HG03565 (cell line): ENCODE data around the gene BRCA1.
"Not testable (repeated sequence)": the region's sequence is repeated elsewhere in the genome, so short reads cannot be mapped to it uniquely, and the experiment has no call there.

Experiments used
- ATAC-seq: cut with Tn5 transposase; IDR thresholded peaks from one replicate; pipeline ENCODE4 v1.9.1; 2021; ENCODE audit warnings: mild to moderate bottlenecking, moderate library complexity; ENCODE audit not compliant: unreplicated experiment

The BRCA1 gene

DNA sequence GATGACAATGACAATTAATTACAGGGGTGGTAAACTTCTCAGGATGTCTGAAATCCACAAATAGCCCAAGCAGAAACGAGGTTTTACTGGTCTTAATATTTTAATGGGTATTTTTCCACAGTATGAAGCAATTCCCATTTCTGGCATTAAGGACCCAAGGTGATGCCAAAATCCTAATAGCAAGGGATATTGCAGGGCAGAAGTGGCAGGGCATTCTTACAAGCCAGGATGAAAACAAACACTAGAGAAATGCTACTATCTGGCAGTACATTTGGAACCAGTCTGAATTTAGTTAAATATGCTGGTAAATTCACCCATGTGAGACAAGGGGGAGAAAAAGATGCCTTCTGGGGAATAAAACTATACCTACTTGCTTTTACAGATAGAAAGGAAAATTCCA, 54.9 kb downstream of the BRCA1 start:
- ATAC-seq: no peak

DNA sequence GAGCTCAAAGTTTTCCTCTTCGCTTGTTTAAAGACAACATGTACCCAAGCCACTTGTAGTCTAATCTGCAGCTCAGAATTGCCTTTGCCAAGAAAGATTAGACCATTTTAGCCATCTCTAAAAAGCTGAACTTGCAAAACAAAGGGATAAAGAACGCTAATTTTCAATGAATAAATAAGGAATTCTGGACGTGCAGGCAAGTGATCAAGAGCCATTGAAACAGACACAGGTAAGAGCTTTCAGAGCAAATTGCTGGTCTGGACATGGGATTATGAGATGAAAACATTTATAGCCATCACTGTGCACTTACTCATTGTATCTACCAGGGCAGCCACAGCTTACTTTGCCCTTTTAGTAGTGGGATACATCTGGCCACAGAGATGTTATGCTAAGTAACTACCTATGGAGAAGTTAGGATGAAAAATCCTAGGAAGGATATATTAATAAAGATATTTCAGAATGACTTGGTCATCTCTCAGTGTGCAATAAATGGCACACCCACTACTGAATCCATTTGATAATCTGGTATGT, 55.7 kb downstream of the BRCA1 start:
- ATAC-seq: no peak

DNA sequence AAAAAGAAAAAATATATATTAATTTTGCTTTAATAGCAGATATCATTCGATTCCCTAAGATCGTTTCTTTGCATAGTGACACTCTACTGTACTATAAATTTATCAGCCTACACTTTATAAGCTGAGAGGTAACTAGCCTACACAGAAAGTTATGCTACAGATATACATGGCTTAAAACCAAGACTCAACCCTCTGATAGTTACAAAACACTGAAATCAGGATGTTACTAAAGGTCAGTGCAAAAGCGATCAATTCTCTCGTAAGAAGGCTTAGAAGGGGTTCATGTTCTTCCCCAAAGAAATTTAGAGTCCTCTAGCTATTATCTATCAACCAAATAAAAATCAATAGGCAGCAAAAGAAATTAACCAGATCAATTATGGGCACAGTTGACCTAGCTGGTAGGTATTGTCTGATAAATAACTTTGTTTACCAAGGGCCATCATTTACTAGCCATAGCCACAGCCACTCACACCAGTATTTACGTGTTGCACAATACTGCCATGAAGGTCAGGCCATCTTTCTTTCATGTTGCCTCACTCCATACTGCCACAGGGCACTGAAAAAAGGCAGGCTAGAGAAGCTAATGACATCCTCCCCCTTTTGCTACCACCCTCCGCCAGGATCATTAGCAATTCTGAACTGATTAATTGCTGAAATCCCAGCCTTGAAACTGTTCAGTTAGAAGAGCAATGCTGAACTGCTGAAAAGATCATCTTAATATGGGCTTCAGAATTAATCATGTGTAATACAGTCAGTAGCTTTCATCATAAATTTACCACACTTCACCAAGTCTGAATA, 56.4 kb downstream of the BRCA1 start:
- no peak for ATAC-seq

DNA sequence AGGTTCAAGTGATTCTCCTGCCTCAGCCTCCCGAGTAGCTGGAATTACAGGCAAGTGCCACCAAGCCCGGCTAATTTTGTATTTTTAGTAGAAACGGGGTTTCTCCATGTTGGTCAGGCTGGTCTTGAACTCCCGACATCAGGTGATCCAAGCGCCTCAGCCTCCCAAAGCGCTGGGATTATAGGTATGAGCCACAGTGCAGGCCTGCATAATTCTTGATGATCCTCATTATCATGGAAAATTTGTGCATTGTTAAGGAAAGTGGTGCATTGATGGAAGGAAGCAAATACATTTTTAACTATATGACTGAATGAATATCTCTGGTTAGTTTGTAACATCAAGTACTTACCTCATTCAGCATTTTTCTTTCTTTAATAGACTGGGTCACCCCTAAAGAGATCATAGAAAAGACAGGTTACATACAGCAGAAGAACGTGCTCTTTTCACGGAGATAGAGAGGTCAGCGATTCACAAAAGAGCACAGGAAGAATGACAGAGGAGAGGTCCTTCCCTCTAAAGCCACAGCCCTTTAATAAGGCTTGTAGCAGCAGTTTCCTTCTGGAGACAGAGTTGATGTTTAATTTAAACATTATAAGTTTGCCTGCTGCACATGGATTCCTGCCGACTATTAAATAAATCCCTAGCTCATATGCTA, 62.1 kb downstream of the BRCA1 start:
- no peak for ATAC-seq

DNA sequence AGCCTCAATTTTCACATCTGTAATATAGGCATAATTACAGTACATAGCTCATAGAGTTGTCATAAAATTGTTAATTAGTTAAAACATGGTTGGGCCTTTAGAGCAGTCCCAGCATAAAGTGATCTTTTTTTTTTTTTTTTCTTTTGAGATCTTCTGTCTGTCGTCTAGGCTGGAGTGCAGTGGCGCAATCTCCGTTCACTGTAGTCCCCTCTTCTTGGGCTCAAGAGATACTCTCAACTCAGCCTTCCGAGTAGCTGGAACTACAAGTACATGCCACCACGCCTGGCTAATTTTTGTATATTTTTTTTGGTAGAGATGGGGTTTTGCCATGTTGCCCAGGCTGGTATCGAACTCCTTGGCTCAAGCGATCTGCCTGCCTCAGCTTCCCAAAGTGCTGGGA, 69.1 kb downstream of the BRCA1 start:
- ATAC-seq: no peak

DNA sequence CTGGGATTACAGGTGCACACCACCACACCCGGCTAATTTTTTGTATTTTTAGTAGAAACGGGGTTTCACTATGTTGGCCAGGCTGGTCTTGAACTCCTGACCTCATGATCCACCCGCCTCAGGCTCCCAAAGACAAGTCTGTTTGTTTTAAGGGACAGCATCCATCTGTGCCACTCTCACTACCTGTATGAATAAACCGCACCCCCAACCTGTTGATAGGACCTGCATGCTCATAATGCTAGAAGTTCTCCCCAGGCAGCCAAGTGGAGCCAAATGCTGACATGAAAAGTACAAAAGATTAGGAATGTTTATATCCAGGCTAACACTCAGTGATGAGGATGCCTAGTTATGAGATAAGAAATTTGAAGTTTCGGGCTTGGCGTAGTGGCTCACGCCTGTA, 72.2 kb downstream of the BRCA1 start:
- ATAC-seq: not testable (repeated sequence)

DNA sequence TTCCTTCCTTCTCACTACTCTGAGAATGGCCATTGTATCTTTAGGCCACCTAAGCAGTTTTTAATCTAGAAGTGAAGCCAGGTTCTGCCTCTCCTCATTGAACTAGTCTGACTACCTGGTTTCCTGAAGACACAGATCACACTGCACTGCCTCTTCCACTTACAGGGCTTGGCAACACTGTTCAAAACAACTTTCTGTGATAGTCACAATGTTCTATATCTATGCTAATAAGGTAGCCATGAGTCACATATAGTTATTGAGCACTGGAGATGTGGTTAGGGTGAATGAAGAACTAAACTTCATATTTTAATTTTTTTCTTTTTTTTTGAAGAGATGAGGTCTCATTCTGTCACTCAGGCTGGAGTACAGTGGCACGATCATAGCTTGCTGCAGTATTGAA, 73.2 kb downstream of the BRCA1 start:
- no peak for ATAC-seq

DNA sequence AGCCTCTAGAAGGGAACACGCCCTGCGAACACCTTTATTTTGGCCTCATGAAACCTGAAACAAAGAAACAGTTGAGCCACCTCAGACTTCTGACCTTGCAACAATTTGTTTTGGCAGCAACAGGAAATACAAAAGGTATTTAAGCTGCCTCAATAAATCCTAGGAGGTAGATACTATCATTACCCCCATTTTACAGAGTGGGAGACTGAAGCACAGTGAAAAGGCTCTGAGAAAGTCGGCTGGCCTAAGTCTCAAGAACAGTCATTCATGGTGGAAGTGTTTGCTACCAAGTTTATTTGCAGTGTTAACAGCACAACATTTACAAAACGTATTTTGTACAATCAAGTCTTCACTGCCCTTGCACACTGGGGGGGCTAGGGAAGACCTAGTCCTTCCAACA, 81.1 kb downstream of the BRCA1 start:
- ATAC-seq: no peak

DNA sequence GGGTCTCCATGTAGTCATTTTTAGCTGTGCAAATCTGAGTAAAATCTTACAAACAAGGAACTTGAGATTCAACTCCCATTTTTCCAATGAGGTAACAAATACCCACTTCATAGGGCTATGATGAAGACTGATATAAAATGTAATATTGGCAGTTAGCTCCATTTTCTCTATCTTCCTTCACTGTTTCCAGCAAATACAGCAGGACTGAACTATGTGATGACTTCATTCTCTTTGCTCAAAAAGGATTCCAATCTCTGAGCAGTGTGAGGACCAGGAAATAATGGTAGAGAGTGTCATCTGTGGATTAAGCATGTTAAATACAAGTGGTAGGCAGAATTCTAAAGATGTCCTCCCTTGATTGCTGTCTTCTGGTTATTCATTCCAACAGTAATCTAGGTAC, 81.9 kb downstream of the BRCA1 start:
- ATAC-seq: no peak

DNA sequence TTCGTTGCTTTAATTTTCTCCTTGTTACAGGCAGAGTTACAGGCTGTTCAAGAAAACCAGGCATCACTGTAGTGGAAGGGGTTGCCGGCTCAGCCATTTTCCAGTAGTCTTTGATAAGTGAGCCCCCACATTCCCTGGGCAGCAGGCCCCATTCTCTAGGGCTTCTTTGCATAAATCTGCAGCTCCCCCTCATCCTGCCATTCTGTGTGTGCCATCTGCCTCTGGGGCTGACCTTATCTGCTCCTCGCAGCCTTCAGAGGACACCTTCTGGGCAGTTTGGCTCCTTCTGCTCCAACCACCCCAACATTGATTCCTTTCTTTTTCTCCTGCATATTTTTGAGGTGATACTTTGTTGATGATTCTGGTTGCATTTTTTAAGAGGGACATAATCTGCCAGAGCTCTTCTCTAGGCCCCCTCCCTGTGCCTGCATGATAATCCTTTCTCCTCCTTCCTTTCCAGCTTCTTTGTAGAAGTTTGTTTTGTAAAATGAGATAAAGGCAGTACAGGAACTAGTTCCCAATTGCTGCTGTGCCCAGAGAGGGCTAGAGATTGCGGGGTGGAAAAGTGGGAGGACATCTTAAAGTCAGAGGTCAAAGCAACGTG, 83.0 kb downstream of the BRCA1 start:
- ATAC-seq: no peak

DNA sequence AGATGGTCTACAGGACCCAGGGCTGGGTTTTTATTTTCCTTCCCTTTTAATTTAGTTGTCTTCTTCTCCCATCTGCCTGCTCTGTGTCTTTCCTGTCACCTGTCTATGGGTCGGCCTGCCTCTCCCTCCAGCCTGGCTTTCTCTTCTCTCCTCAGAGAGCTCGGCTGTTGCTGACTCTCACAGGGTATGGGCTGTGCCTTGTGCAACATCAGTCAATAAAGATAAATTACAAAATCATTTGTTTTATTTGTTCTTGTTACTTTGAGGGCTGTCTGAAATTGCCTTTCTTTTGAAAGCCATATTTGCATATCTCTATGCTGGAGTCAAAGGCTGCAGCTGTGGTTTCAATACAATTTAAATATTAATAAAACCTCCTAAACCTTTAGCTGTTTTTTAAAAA, 84.5 kb downstream of the BRCA1 start:
- ATAC-seq: no peak

DNA sequence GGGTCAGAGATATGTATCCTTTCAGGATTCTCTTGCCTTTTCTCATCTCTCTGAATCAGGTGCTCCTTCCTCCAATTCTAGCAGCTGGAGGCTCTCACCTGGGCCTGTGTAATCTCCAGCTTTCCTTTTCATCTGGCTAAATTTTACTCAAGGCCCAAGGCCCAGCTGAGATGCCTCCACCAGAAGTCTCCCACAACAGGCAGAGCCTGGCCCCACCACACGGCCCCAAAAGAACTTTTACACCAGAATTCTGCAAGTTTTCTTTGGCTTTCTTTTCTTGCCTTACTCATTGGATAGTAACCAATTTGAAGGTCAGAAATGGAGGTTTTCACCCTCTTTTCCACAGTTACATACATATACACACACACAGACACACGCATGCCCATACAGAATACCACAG, 85.5 kb downstream of the BRCA1 start:
- no peak for ATAC-seq

DNA sequence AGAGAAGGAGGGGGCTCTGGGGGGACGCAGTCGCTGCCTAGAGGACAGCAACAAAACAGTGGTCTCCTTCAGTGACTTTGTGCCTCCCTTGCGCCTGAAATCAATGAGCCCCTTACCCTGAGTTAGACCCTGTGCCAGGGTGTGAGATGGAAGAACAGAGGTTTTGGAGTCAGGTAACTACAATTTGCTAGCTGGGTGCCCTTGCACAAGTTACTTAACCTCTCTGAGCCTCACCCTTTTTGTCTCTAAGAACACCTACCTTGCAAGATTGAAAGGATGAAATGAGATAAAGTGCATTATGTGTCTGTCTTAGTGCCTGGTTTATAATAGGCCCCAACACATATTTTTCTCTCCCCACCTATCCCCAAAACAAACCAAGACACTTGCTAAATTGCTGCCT, 90.3 kb downstream of the BRCA1 start:
- ATAC-seq: no peak

DNA sequence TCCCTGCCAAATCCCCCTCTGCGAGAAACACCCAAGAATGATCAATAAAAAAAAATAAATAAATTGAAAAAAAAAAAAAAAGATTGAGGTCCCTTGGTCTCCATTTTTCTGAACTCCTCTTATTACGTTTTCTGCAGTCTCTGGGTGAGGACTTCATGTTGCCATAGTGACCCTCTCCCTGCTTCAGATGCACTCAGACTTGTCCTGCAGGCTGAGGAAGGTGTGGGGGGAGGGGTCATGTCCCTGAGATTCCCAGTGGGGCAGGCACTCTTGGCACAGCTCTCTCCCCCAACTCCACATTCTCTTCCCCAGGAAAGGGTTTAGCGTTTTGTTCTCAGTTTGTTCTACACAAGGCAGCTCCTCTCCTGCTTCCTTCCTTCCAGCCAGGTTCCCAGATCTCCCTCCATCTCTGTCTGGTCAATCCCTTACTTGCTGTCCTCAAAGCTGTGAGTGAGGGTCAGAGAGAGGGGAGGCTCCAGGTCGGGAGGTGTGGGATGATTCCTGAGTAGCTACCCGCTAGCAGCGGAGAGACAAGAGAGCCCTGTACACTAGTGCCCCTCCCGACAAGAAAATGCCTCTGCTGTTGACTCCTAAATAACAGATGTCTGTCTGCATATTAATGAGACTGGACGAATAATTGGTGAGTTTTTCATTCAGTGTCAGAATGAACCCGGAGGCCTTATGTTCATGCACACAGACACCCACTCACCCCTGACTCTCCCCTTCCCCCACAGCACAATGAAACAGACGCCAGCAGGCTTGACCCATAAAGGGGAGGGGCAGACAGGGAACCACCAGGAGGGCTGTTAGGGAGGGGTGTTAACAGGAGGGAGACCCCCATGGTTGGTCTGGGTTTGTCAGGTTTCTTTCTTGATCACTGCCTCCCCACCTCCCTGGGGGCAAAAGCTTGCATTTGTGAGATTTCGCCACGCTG, 90.9 kb downstream of the BRCA1 start:
- ATAC-seq: no peak

DNA sequence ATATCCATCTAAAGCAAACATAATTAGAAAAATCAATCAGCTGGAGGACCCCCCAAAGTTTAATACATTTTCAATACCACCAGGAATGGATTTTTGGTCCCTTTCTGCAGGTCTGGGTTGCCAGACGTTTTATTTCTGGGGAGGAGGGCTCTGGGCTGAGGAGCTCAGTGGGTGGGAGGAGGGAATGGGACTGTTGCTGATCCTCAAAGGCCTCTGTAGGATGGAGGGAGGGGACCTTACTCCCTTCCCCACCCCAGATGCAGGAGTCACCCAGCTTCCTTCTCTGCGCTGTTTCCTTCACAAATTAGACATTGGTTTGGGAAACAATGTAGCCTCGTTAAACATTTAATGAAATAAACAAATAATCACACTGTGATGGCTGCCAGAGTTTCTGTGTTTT, 93.5 kb downstream of the BRCA1 start:
- no peak for ATAC-seq

DNA sequence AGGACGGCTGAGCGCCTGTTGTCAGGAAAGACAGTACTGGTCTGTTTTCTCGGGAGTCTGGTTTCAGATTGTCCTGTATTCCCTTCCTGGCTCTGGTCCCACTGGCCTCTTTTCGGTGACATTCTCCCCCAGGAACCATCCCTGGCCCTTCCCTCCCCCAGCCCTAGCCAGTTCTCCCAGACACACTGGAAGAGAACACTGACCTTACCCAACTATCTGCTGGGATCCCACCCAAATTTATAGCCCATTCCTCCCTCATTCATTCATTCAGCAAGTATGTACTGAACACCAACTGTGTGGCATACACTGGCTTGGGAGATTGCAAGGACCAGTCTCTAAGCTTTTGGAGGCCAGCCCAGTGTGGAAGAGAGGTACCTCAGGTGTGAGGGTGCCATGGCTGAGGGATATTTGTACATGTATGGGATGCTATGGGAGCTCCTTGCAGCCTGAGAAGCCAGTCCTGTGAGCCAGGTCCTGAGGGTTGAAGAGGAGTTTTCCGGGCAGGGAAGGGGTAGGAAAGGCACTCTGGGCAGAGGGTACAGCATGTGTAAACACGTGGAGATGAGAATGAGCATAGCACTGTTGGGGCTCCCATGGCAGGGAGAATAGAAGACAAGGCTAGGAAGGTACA, 94.9 kb downstream of the BRCA1 start:
- no peak for ATAC-seq

DNA sequence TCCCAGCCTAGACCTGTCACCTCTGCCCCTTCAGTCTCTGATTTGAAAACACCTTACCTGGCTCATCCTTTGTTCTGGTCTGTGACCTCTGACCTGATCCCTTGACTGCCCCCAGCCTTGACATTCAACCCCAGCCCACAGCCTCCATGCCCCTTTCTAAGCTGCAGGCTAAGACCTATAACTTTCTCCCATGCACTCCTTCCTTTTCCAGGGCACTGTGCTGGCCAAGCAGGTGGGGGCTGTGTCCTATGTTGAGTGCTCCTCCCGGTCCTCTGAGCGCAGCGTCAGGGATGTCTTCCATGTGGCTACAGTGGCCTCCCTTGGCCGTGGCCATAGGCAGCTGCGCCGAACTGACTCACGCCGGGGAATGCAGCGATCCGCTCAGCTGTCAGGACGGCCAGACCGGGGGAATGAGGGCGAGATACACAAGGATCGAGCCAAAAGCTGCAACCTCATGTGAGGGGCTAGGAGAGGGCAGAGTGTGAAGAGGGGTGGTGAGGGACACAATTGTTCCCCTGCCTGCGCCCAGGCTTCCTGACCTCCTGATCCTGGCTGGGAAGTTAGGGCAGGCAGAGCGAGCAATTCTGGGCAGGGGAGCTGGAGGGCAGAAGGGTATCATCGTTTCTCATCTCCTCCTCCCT, 96.8 kb downstream of the BRCA1 start:
- ATAC-seq: no peak

DNA sequence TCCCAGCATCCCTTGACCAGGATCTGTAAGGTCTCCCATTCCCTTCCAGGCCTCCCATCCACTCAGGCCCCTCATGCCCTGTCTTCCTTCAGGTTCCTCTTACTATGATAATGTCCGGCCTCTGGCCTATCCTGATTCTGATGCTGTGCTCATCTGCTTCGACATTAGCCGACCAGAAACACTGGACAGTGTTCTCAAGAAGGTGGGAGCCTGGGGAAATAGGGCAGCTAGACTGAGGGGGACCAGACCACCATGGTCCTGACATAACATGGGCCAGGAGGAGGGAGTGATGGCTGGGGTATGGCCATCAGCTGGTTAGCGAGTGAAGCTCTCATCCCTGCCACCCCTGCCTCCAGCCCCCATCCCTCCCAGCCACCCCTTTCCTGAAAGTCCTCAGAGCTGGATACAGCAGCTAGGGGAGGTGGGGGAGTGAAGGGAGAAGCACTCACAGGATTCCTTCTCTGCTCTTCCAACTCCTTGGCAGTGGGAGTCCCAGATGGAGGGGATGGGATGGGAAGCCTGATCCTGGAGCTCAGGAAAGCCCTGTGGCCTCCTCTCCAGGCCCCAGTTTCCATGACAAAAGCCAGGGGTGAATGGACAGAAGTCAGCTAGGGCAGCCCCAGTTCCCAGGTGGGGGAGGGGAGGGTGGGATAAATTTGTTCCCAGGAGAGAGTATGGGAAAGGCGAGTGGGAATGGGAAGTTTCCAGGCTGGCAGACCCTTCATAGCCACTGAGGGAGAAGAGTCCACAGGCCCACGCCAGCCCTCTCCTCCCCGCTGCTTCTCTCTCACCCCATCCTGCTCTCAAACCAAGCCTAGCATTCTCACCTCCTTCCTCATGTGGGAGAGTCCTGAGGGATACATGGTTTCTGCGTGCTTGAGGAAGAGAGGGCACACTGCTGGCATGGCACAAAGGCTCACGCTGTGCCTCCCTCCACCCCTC, 97.8 kb downstream of the BRCA1 start:
- no peak for ATAC-seq

DNA sequence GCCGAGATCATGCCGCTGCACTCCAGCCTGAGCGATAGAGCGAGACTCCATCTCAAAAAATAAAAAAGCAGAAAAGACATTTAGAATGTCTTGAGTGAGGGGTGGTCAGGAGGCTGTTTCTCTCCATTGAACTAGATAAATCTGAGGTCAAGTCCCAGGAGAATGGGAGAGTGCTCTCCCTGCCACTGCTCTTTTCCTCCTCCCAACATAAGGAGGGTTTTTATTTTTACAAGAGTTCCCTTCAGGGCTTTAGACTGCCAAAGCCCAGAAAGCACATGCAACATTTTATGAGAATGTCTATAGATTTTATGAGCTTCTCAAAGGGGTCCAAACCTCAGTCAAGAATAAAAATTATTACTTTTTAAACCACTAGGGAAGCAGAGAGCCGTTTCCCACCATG, 98.6 kb downstream of the BRCA1 start:
- ATAC-seq: no peak
